Activated T-cell treated with anti-CD3 and anti-CD28 coated beads, Interleukin-2, amount 50 U/mL, for 4 hours (primary cell): ENCODE data around the gene SLC4A3. TPM values are rescaled to one million over a fixed set of nuclear protein-coding genes. Genes with fewer than 3 reads are reported as not detected.
"Not testable (repeated sequence)": the region's sequence is repeated elsewhere in the genome, so short reads cannot be mapped to it uniquely, and the experiment has no call there.

Experiments used
- ATAC-seq, 2 donors: fragments of 200-7000 bp; cut with Tn5 transposase; one replicate each; pipeline ENCODE4 v1.10.0; 2021
- DNase-seq: peaks from one replicate; pipeline ENCODE4 v3.0.0-alpha.2; 2020
- H3K27me3 Mint-ChIP-seq: one replicate; pipeline ENCODE4 v1.8.0; 2021; ENCODE audit warnings: low read depth, mixed read lengths
- H3K36me3 Mint-ChIP-seq: one replicate; pipeline ENCODE4 v1.8.0; 2022; ENCODE audit warnings: mixed read lengths; ENCODE audit not compliant: insufficient read depth
- H3K4me1 Mint-ChIP-seq: one replicate; pipeline ENCODE4 v1.8.0; 2021; ENCODE audit warnings: low read depth, mixed read lengths
- H3K4me3 Mint-ChIP-seq: one replicate; pipeline ENCODE4 v1.8.0; 2021; ENCODE audit warnings: mild to moderate bottlenecking, moderate library complexity, mixed read lengths
- H3K9me3 Mint-ChIP-seq: one replicate; pipeline ENCODE4 v1.8.0; 2021; ENCODE audit warnings: mixed read lengths
- total RNA-seq, 3 donors: library from RNA; stranded (reverse); gene quantifications; one replicate each; pipeline ENCODE4 v1.2.1, GENCODE V29; 2021

Gene SLC4A3
- total RNA-seq, 3 donors from 2014 or later: 0.05 to 0.15 TPM; not detected in 1

- Mint-ChIP-seq H3K4me1 (no peaks in the 10 kb centered on the region), H3K9me3 (peaks cover 3% of the 10 kb centered on the region), H3K4me3 (no peak overlapping the region), H3K27me3 (peaks cover 12% of the 10 kb centered on the region), H3K36me3 (no peaks in the 10 kb centered on the region)
- no peak for DNase-seq
- ATAC-seq: no peak
Measured at GRCh38 chr2:219664041-219664440, 36.6 kb downstream of the SLC4A3 start.

- Mint-ChIP-seq H3K27me3 (peaks cover 12% of the 10 kb centered on the region), H3K9me3 (peaks cover 3% of the 10 kb centered on the region), H3K4me3 (no peak overlapping the region), H3K4me1 (no peaks in the 10 kb centered on the region), H3K36me3 (no peaks in the 10 kb centered on the region)
- ATAC-seq (no peak), DNase-seq (no peak)
Measured at GRCh38 chr2:219664944-219665343, 37.5 kb downstream of the SLC4A3 start.

GRCh38 chr2:219665926-219666325 lies 38.5 kb downstream of the SLC4A3 start:
- Mint-ChIP-seq H3K27me3 (peaks cover 12% of the 10 kb centered on the region), H3K9me3 (peaks cover 3% of the 10 kb centered on the region), H3K4me3 (no peak overlapping the region), H3K4me1 (no peaks in the 10 kb centered on the region), H3K36me3 (no peaks in the 10 kb centered on the region)
- no peak for DNase-seq
- no peak for ATAC-seq

- H3K4me1 Mint-ChIP-seq: no peaks in the 10 kb centered on the region
- no peak overlapping the region for H3K4me3 Mint-ChIP-seq
- no peak for DNase-seq
- no peak for ATAC-seq
- H3K9me3 Mint-ChIP-seq: no peaks in the 10 kb centered on the region
- peaks cover 10% of the 10 kb centered on the region for H3K27me3 Mint-ChIP-seq
- no peaks in the 10 kb centered on the region for H3K36me3 Mint-ChIP-seq
Measured at GRCh38 chr2:219668316-219668715, 40.9 kb downstream of the SLC4A3 start.

GRCh38 chr2:219670386-219670785 lies 43.0 kb downstream of the SLC4A3 start:
- no peak for DNase-seq
- H3K4me1 Mint-ChIP-seq: no peaks in the 10 kb centered on the region
- ATAC-seq: no peak
- no peak overlapping the region for H3K4me3 Mint-ChIP-seq
- H3K27me3 Mint-ChIP-seq: peaks cover 13% of the 10 kb centered on the region
- no peaks in the 10 kb centered on the region for H3K36me3 Mint-ChIP-seq
- no peaks in the 10 kb centered on the region for H3K9me3 Mint-ChIP-seq

- no peaks in the 10 kb centered on the region for H3K4me1 Mint-ChIP-seq
- H3K9me3 Mint-ChIP-seq: no peaks in the 10 kb centered on the region
- DNase-seq (no peak), ATAC-seq (no peak)
- no peak overlapping the region for H3K4me3 Mint-ChIP-seq
- no peaks in the 10 kb centered on the region for H3K36me3 Mint-ChIP-seq
- H3K27me3 Mint-ChIP-seq: peaks cover 19% of the 10 kb centered on the region
Measured at GRCh38 chr2:219671279-219671678, 43.8 kb downstream of the SLC4A3 start.

- no peaks in the 10 kb centered on the region for H3K9me3 Mint-ChIP-seq
- no peaks in the 10 kb centered on the region for H3K36me3 Mint-ChIP-seq
- no peak overlapping the region for H3K4me3 Mint-ChIP-seq
- no peaks in the 10 kb centered on the region for H3K4me1 Mint-ChIP-seq
- H3K27me3 Mint-ChIP-seq: peaks cover 22% of the 10 kb centered on the region
- no peak for DNase-seq
- no peak for ATAC-seq
Measured at GRCh38 chr2:219672406-219672805, 45.0 kb downstream of the SLC4A3 start.

- no peak for DNase-seq
- Mint-ChIP-seq H3K4me1 (no peaks in the 10 kb centered on the region), H3K4me3 (no peak overlapping the region), H3K27me3 (peaks cover 23% of the 10 kb centered on the region), H3K9me3 (no peaks in the 10 kb centered on the region), H3K36me3 (no peaks in the 10 kb centered on the region)
- no peak for ATAC-seq
Measured at GRCh38 chr2:219675221-219675620, 47.8 kb downstream of the SLC4A3 start.

GRCh38 chr2:219676586-219676985 lies 49.2 kb downstream of the SLC4A3 start:
- H3K9me3 Mint-ChIP-seq: no peaks in the 10 kb centered on the region
- no peak for ATAC-seq
- peaks cover 23% of the 10 kb centered on the region for H3K27me3 Mint-ChIP-seq
- H3K4me1 Mint-ChIP-seq: no peaks in the 10 kb centered on the region
- H3K4me3 Mint-ChIP-seq: no peak overlapping the region
- DNase-seq: no peak
- no peaks in the 10 kb centered on the region for H3K36me3 Mint-ChIP-seq

- Mint-ChIP-seq H3K9me3 (peaks cover 3% of the 10 kb centered on the region), H3K27me3 (peaks cover 27% of the 10 kb centered on the region), H3K4me1 (no peaks in the 10 kb centered on the region), H3K36me3 (no peaks in the 10 kb centered on the region), H3K4me3 (no peak overlapping the region)
- ATAC-seq (no peak), DNase-seq (no peak)
Measured at GRCh38 chr2:219679041-219679440, 51.6 kb downstream of the SLC4A3 start.

GRCh38 chr2:219679571-219679970 lies 52.1 kb downstream of the SLC4A3 start:
- H3K36me3 Mint-ChIP-seq: no peaks in the 10 kb centered on the region
- H3K9me3 Mint-ChIP-seq: peaks cover 3% of the 10 kb centered on the region
- no peak overlapping the region for H3K4me3 Mint-ChIP-seq
- DNase-seq (no peak), ATAC-seq (no peak)
- peaks cover 31% of the 10 kb centered on the region for H3K27me3 Mint-ChIP-seq
- H3K4me1 Mint-ChIP-seq: no peaks in the 10 kb centered on the region

GRCh38 chr2:219680958-219681693 lies 53.7 kb downstream of the SLC4A3 start:
- peaks cover 3% of the 10 kb centered on the region for H3K9me3 Mint-ChIP-seq
- no peak for DNase-seq
- H3K4me1 Mint-ChIP-seq: peaks cover 5% of the 10 kb centered on the region
- H3K36me3 Mint-ChIP-seq: no peaks in the 10 kb centered on the region
- ATAC-seq: no peak
- H3K4me3 Mint-ChIP-seq: no peak overlapping the region
- peaks cover 20% of the 10 kb centered on the region for H3K27me3 Mint-ChIP-seq

- H3K9me3 Mint-ChIP-seq: peaks cover 3% of the 10 kb centered on the region
- ATAC-seq: no peak
- peaks cover 19% of the 10 kb centered on the region for H3K27me3 Mint-ChIP-seq
- H3K4me3 Mint-ChIP-seq: no peak overlapping the region
- peaks cover 5% of the 10 kb centered on the region for H3K4me1 Mint-ChIP-seq
- no peaks in the 10 kb centered on the region for H3K36me3 Mint-ChIP-seq
- DNase-seq: no peak
Measured at GRCh38 chr2:219681694-219682300, 54.4 kb downstream of the SLC4A3 start.

- H3K4me1 Mint-ChIP-seq, H3K4me3 Mint-ChIP-seq, H3K9me3 Mint-ChIP-seq, DNase-seq, ATAC-seq, H3K36me3 Mint-ChIP-seq: not testable (repeated sequence)
- peaks cover 24% of the 10 kb centered on the region for H3K27me3 Mint-ChIP-seq
Measured at GRCh38 chr2:219683474-219683873, 56.0 kb downstream of the SLC4A3 start.
